Measurements from ENCODE around the gene KDM4B. TPM values are rescaled to one million over a fixed set of nuclear protein-coding genes. Genes with fewer than 3 reads are reported as not detected.

The KDM4B gene
- total RNA-seq, 1 donor from 2014 or later: 46.0 TPM

- Histone ChIP-seq H3K9me3 (no peaks in the 10 kb centered on the region), H3K4me3 (no peak overlapping the region), H3K36me3 (peaks cover 38 to 60% of the 10 kb centered on the region in 2 donors), H3K4me1 (no peaks in the 10 kb centered on the region), H3K27ac (no peak overlapping the region), H3K27me3 (no peaks in the 10 kb centered on the region)
- intact Hi-C loops (cut with DNase I): no loop called here
- DNase-seq (ENCODE audit: low spot score in 2 of 2): no peak
- TF ChIP-seq, protein P1, sequence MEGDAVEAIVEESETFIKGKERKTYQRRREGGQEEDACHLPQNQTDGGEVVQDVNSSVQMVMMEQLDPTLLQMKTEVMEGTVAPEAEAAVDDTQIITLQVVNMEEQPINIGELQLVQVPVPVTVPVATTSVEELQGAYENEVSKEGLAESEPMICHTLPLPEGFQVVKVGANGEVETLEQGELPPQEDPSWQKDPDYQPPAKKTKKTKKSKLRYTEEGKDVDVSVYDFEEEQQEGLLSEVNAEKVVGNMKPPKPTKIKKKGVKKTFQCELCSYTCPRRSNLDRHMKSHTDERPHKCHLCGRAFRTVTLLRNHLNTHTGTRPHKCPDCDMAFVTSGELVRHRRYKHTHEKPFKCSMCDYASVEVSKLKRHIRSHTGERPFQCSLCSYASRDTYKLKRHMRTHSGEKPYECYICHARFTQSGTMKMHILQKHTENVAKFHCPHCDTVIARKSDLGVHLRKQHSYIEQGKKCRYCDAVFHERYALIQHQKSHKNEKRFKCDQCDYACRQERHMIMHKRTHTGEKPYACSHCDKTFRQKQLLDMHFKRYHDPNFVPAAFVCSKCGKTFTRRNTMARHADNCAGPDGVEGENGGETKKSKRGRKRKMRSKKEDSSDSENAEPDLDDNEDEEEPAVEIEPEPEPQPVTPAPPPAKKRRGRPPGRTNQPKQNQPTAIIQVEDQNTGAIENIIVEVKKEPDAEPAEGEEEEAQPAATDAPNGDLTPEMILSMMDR (IDR thresholded peaks at IDR 0.05): no peak
Observed at GRCh38 chr19:5149932-5150901, 181.3 kb downstream of the KDM4B start.

DNA sequence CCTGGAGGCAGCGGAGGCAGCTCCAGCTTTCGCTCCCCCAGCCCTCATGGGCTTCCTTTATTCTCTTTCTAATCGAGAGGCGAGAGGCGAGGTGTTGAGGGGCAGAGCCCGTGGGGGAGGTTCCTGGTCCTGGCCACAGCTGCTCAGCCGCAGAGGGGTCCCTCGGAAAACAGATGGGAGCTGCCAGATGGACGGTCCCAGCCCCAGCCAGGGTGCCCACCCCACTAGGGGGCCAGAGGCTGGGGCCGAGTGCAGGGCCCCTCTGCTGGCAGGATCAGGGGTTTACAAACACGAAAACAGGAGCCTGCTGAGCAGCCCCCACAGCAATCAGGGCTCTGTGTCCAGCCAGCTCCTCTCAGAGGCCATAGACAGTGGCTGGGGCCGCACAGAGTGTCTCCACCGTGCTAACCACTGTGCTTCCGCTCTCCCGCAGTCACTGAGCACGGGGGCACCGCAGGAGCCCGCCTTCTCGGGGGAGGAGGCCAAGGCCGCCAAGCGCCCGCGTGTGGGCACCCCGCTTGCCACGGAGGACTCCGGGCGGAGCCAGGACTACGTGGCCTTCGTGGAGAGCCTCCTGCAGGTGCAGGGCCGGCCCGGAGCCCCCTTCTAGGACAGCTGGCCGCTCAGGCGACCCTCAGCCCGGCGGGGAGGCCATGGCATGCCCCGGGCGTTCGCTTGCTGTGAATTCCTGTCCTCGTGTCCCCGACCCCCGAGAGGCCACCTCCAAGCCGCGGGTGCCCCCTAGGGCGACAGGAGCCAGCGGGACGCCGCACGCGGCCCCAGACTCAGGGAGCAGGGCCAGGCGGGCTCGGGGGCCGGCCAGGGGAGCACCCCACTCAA is 182.2 kb downstream of the KDM4B start:
- Histone ChIP-seq H3K36me3 (peaks cover 29 to 51% of the 10 kb centered on the region in 2 donors), H3K4me1 (no peaks in the 10 kb centered on the region), H3K4me3 (no peak overlapping the region), H3K9me3 (no peaks in the 10 kb centered on the region), H3K27ac (no peak overlapping the region), H3K27me3 (no peaks in the 10 kb centered on the region)
- peak in 1 of 2 donors; percentile 57 for DNase-seq (ENCODE audit: low spot score in 2 of 2)
- TF ChIP-seq, protein P1 (IDR thresholded peaks at IDR 0.05): no peak
- intact Hi-C loops (cut with DNase I): no loop called here

GRCh38 chr19:5152013-5152763 is 183.3 kb downstream of the KDM4B start:
- intact Hi-C loops (cut with DNase I): no loop called here
- no peaks in the 10 kb centered on the region for H3K27me3 ChIP-seq
- peak in 1 of 2 donors; percentile 52 for DNase-seq (ENCODE audit: low spot score in 2 of 2)
- no peaks in the 10 kb centered on the region for H3K4me1 ChIP-seq
- H3K36me3 ChIP-seq: peaks cover 22 to 43% of the 10 kb centered on the region in 2 donors
- TF ChIP-seq, protein P1 (IDR thresholded peaks at IDR 0.05): no peak
- H3K9me3 ChIP-seq: no peaks in the 10 kb centered on the region
- no peak overlapping the region for H3K4me3 ChIP-seq
- H3K27ac ChIP-seq: no peak overlapping the region

DNA sequence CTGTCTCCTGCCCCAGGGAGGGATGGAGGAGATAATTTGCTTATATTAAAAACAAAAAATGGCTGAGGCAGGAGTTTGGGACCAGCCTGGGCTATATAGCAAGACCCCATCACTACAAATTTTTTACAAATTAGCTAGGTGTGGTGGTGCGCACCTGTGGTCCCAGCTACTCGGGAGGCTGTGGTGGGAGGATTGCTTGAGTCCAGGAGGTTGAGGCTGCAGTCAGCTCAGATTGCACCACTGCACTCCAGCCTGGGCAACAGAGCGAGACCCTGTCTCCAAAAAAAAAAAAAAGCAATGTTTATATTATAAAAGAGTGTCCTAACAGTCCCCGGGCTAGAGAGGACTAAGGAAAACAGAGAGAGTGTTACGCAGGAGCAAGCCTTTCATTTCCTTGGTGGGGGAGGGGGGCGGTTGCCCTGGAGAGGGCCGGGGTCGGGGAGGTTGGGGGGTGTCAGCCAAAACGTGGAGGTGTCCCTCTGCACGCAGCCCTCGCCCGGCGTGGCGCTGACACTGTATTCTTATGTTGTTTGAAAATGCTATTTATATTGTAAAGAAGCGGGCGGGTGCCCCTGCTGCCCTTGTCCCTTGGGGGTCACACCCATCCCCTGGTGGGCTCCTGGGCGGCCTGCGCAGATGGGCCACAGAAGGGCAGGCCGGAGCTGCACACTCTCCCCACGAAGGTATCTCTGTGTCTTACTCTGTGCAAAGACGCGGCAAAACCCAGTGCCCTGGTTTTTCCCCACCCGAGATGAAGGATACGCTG is 184.0 kb downstream of the KDM4B start:
- no peak overlapping the region for H3K4me3 ChIP-seq
- H3K27me3 ChIP-seq: no peaks in the 10 kb centered on the region
- H3K36me3 ChIP-seq: peaks cover 16 to 39% of the 10 kb centered on the region in 2 donors
- intact Hi-C loops (cut with DNase I): no loop called here
- H3K4me1 ChIP-seq: no peaks in the 10 kb centered on the region
- no peak for DNase-seq (ENCODE audit: low spot score in 2 of 2)
- no peak overlapping the region for H3K27ac ChIP-seq
- TF ChIP-seq, protein P1 (IDR thresholded peaks at IDR 0.05): no peak
- no peaks in the 10 kb centered on the region for H3K9me3 ChIP-seq
